Cerebellar nuclear complex (tissue), 1 donor: Measurements from ENCODE around the gene PROM2.
"Not testable (repeated sequence)": the region's sequence is repeated elsewhere in the genome, so short reads cannot be mapped to it uniquely, and the experiment has no call there.

Source experiments
- DNase-seq, 2 experiments: peaks; one replicate each; lab custom pipeline; 2025; lab: John Stamatoyannopoulos, UW

The PROM2 gene

GRCh38 chr2:95274291-95275150 lies at the start of gene PROM2:
PROM2 (plus strand) TSS chr2:95274449; CDS start chr2:95274586, 137 bp downstream.
- no peak for DNase-seq

- DNase-seq = no peak
Measured at GRCh38 chr2:95225658-95226057, 48.6 kb upstream of the PROM2 start.

- no peak for DNase-seq
Measured at GRCh38 chr2:95231723-95232122, 42.5 kb upstream of the PROM2 start.

- DNase-seq = no peak
Measured at GRCh38 chr2:95232232-95232631, 42.0 kb upstream of the PROM2 start.

GRCh38 chr2:95234286-95234785 lies 39.9 kb upstream of the PROM2 start:
- DNase-seq = no peak

- DNase-seq = no peak
Measured at GRCh38 chr2:95234816-95235215, 39.4 kb upstream of the PROM2 start.

- no peak for DNase-seq
Measured at GRCh38 chr2:95238131-95238530, 36.1 kb upstream of the PROM2 start.

- DNase-seq = no peak
Measured at GRCh38 chr2:95240091-95240490, 34.2 kb upstream of the PROM2 start.

- DNase-seq = no peak
Measured at GRCh38 chr2:95240556-95240955, 33.7 kb upstream of the PROM2 start.

- not testable (repeated sequence) for DNase-seq
Measured at GRCh38 chr2:95242084-95242483, 32.2 kb upstream of the PROM2 start.

- DNase-seq = no peak
Measured at GRCh38 chr2:95258271-95258670, 16.0 kb upstream of the PROM2 start.

- DNase-seq = no peak
Measured at GRCh38 chr2:95260028-95261023, 13.9 kb upstream of the PROM2 start.

GRCh38 chr2:95261602-95262001 lies 12.6 kb upstream of the PROM2 start:
- DNase-seq = no peak

- no peak for DNase-seq
Measured at GRCh38 chr2:95262896-95263542, 11.2 kb upstream of the PROM2 start.

GRCh38 chr2:95264624-95265023 lies 9.6 kb upstream of the PROM2 start:
- no peak for DNase-seq

- no peak for DNase-seq
Measured at GRCh38 chr2:95265182-95265581, 9.1 kb upstream of the PROM2 start.

- DNase-seq = no peak
Measured at GRCh38 chr2:95266781-95267430, 7.3 kb upstream of the PROM2 start.

- DNase-seq = no peak
Measured at GRCh38 chr2:95267458-95268210, 6.6 kb upstream of the PROM2 start.

- DNase-seq = no peak
Measured at GRCh38 chr2:95268211-95269035, 5.8 kb upstream of the PROM2 start.
